ENCODE measurements around the gene NEUROD1. TPM values are rescaled to one million over a fixed set of nuclear protein-coding genes. Genes with fewer than 3 reads are reported as not detected.
A peak's percentile ranks its signal among the peaks of the same experiment; 100 is the strongest.

NEUROD1 gene
- total RNA-seq, 2 donors from 2014 or later: 2.6 TPM

DNA sequence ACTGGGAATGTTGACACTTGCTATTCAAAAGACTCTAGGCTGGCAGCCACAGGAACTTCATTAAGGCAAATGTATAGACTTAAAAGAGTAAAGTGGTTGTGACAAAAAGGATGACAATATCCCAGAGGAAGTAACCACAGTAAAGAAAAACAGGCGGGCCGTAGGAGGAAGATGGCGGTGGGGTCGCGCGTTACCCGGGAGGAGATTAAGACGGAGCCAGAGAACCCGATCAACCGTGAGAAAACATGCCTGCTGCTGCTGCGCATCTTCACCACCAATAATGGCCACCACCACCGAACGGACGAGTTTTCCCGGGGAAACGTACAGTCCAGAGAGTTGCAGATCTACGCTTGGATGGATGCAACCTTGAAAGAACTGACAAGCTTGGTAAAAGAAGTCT is 14.0 kb upstream of the NEUROD1 start:
- Histone ChIP-seq H3K27ac (no peak overlapping the region), H3K4me3 (no peak overlapping the region), H3K27me3 (no peaks in the 10 kb centered on the region), H3K36me3 (replicated peaks in 1 of 2; ENCODE audit: insufficient read depth in 1 of 2, low read depth in 2 of 2) (no peaks in the 10 kb centered on the region), H3K4me1 (no peaks in the 10 kb centered on the region), H3K9me3 (no peaks in the 10 kb centered on the region)
- ATAC-seq (no peak), DNase-seq (no peak)
- intact Hi-C loops (cut with DNase I): no loop called here
- WGBS, 2 donors: 86 to 88% methylated on average over 17 of the region's 17 CpGs
- TF ChIP-seq CTCF (IDR thresholded peaks at IDR 0.05): no peak

DNA sequence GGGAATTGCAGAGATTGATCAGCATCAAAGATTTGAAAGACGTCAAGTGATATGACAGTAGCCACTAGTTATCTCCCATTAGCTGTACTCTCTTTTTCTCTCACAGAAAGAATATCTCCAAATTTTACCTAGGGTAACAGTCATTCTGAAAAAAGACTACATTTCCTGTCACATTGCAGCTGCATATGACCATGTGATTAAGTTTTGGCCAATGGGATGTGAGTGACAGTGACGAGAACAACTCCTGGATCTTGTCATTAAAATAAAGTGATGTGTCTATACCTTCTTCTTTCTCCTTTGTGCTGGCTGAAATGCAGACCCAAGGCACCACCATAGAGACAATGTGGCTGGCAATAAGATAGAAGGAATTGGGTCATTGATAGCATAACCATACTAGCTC is 10.5 kb upstream of the NEUROD1 start:
- Histone ChIP-seq H3K4me3 (no peak overlapping the region), H3K4me1 (no peaks in the 10 kb centered on the region), H3K27ac (no peak overlapping the region), H3K27me3 (no peaks in the 10 kb centered on the region), H3K9me3 (no peaks in the 10 kb centered on the region), H3K36me3 (replicated peaks in 1 of 2; ENCODE audit: insufficient read depth in 1 of 2, low read depth in 2 of 2) (no peaks in the 10 kb centered on the region)
- DNase-seq (no peak), ATAC-seq (no peak)
- TF ChIP-seq CTCF (IDR thresholded peaks at IDR 0.05): no peak
- WGBS, 2 donors: 71 to 73% methylated on average over 2 of the region's 2 CpGs
- intact Hi-C loops (cut with DNase I): no loop called here

DNA sequence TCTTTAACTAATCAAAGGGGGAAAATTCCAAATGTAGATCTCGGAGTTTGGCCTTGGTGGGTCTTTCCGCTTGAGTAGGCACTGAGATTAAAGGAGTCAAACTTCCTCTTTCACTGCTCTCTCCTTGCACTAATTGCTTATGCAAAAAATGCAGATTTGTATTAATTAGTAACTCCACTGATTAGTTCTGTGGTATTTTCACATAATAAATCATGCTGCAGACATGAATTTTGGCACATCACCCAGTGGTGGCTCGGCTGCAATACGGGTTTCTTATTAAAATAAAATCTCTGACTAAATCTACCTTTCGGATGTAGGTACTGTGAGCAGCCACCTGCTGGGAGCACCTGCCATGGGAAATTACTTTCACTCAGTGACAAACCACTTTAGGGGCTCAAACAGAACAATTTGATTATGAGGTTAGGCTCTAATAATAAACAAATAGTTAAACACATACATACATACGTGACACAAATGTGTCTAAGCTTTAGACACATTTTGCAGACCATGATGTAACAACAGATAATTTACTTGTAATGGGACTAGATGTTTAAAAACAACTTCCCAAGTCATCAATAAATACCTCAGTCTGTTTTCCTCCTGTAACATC is 6.4 kb upstream of the NEUROD1 start:
- DNase-seq (no peak), ATAC-seq (no peak)
- H3K4me3 ChIP-seq: no peak overlapping the region
- no peaks in the 10 kb centered on the region for H3K9me3 ChIP-seq
- 37 to 54% methylated on average over 6 of the region's 6 CpGs for WGBS, 2 donors
- no peaks in the 10 kb centered on the region for H3K36me3 ChIP-seq (replicated peaks in 1 of 2; ENCODE audit: insufficient read depth in 1 of 2, low read depth in 2 of 2)
- H3K4me1 ChIP-seq: peaks cover 16% of the 10 kb centered on the region
- no peak overlapping the region for H3K27ac ChIP-seq
- intact Hi-C loops (cut with DNase I): no loop called here
- peaks cover 0 to 23% of the 10 kb centered on the region in 2 donors for H3K27me3 ChIP-seq
- TF ChIP-seq POLR2A (IDR thresholded peaks at IDR 0.05) (no peak), CTCF (IDR thresholded peaks at IDR 0.05) (no peak)

- ATAC-seq (no peak), DNase-seq (peak in 1 of 4 donors; percentile 11)
- Histone ChIP-seq H3K36me3 (replicated peaks in 1 of 2; ENCODE audit: insufficient read depth in 1 of 2, low read depth in 2 of 2) (no peaks in the 10 kb centered on the region), H3K4me1 (peaks cover 27% of the 10 kb centered on the region), H3K27me3 (peaks cover 0 to 33% of the 10 kb centered on the region in 2 donors), H3K9me3 (no peaks in the 10 kb centered on the region), H3K27ac (no peak overlapping the region), H3K4me3 (no peak overlapping the region)
- TF ChIP-seq POLR2A (IDR thresholded peaks at IDR 0.05): no peak
- no peak for TF ChIP-seq CTCF (IDR thresholded peaks at IDR 0.05)
- intact Hi-C loops (cut with DNase I): no loop called here
- 10% methylated on average over 21 of the region's 21 CpGs for WGBS, 2 donors
Observed at GRCh38 chr2:181685150-181685688, 4.9 kb upstream of the NEUROD1 start.
